AML-193 (cell line): ENCODE measurements around the gene PCDHGB6.
A peak's percentile ranks its signal among the peaks of the same experiment; 100 is the strongest.
"Not testable (repeated sequence)": the region's sequence is repeated elsewhere in the genome, so short reads cannot be mapped to it uniquely, and the experiment has no call there.

Experiments
- DNase-seq, 2 experiments: peaks; one replicate each; lab custom pipeline; 2025; lab: John Stamatoyannopoulos, UW

PCDHGB6 gene

DNA sequence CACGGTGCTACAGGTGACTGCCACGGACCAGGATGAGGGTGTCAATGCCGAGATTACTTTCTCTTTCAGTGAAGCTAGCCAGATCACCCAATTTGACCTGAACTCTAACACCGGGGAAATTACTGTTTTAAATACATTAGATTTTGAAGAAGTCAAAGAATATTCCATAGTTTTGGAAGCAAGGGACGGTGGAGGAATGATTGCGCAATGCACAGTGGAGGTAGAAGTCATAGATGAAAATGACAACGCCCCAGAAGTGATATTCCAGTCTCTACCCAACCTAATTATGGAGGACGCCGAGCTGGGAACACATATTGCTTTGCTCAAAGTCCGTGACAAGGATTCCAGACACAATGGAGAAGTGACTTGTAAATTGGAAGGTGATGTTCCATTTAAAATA is 19.2 kb upstream of the PCDHGB6 start:
- DNase-seq: no peak

DNA sequence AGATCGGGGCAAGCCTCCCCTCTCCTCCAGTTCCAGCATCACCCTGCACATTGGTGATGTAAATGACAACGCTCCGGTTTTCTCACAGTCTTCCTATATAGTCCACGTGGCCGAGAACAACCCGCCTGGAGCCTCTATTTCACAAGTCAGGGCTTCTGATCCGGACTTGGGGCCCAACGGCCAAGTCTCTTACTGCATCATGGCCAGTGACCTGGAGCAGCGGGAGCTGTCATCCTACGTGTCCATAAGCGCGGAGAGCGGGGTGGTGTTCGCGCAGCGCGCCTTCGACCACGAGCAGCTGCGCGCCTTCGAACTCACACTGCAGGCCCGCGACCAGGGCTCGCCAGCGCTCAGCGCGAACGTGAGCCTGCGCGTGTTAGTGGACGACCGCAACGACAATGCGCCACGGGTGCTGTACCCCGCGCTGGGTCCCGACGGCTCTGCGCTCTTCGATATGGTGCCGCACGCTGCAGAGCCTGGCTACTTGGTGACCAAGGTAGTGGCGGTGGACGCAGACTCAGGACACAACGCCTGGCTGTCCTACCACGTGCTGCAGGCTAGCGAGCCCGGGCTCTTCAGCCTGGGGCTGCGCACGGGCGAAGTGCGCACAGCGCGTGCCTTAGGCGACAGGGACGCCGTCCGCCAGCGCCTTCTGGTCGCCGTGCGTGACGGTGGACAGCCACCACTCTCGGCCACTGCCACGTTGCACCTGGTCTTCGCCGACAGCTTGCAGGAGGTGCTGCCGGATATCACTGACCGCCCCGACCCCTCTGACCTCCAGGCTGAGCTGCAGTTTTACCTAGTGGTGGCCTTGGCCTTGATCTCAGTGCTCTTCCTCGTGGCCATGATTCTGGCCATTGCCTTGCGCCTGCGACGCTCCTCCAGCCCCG is 18.4 kb upstream of the PCDHGB6 start:
- DNase-seq: no peak

DNA sequence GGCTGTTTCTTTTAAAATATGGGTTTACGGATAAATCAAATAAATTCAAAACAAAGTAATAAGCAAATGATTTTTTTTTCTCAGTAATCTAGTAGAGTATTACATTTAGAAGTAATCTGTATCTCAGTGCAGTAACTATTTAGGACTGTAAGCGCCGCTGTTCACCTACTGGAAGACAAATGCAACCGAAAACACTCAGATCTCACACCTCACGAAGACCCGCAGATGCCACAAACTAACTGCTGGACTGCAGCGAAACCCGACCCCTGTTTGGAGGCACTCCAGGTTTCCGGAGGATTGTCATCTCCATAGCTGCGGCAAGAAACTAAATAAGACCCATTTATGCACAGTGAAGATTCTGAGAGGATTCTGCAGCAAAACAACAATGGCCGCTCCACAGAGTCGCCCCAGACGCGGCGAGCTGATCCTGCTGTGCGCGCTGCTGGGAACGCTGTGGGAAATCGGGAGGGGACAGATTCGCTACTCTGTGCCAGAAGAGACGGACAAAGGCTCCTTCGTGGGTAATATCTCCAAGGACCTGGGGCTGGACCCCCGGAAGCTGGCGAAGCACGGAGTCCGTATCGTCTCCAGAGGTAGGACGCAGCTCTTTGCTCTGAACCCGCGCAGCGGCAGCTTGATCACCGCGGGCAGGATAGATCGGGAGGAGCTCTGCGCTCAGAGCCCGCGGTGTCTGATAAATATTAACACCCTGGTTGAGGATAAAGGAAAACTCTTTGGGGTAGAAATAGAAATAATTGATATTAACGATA is 15.2 kb upstream of the PCDHGB6 start, which contains the start of gene PCDHGA8:
PCDHGA8 (plus strand) TSS at position 205 of the 770 bp plus-strand sequence; CDS start at position 386, 181 bp downstream.
- peak; percentile 17 to 27 for DNase-seq

DNA sequence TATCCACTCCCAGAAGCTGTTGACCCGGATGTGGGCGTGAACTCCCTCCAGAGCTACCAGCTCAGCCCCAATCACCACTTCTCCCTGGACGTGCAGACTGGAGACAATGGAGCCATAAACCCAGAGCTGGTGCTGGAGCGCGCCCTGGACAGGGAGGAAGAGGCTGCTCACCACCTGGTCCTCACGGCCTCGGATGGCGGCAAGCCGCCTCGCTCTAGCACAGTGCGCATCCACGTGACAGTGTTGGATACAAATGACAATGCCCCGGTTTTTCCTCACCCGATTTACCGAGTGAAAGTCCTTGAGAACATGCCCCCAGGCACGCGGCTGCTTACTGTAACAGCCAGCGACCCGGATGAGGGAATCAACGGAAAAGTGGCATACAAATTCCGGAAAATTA is 14.6 kb upstream of the PCDHGB6 start:
- no peak for DNase-seq

DNA sequence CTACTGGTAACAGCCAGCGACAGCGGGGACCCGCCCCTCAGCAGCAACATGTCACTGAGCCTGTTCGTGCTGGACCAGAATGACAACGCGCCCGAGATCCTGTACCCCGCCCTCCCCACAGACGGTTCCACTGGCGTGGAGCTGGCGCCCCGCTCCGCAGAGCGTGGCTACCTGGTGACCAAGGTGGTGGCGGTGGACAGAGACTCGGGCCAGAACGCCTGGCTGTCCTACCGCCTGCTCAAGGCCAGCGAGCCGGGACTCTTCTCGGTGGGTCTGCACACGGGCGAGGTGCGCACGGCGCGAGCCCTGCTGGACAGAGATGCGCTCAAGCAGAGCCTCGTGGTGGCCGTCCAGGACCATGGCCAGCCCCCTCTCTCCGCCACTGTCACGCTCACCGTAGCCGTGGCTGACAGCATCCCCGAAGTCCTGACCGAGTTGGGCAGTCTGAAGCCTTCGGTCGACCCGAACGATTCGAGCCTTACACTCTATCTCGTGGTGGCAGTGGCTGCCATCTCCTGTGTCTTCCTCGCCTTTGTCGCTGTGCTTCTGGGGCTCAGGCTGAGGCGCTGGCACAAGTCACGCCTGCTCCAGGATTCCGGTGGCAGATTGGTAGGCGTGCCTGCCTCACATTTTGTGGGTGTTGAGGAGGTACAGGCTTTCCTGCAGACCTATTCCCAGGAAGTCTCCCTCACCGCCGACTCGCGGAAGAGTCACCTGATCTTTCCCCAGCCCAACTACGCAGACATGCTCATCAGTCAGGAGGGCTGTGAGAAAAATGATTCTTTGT is 13.2 kb upstream of the PCDHGB6 start:
- DNase-seq: not testable (repeated sequence)

DNA sequence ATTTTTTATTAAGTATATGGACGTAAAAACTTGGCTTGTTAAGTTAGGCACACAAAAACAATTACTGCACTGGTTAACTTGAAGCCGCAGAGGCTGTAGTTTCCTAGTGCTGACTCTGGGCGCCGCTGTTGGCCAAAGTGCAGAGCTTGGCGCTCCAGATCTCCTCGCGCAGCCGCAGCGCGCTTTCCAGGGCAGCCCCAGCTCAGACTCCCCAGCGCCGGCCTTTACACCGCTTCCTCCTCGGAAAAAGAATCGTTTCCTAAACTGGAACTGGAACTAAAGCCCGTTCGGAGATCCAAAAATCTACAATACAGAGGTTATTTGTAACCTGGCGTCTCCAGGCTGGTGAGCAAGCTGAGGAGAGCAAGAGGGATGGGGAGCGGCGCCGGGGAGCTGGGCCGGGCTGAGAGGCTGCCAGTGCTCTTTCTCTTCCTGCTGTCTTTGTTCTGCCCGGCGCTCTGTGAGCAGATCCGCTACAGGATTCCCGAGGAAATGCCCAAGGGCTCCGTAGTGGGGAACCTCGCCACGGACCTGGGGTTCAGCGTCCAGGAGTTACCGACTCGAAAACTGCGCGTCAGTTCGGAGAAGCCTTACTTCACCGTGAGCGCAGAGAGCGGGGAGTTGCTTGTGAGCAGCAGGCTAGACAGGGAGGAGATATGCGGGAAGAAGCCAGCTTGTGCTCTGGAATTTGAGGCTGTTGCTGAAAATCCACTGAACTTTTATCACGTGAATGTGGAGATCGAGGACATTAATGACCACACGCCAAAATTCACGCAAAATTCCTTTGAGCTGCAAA is 9.9 kb upstream of the PCDHGB6 start, which contains the start of gene PCDHGB5:
PCDHGB5 (plus strand) TSS at position 192 of the 796 bp plus-strand sequence; CDS start at position 373, 181 bp downstream.
- not testable (repeated sequence) for DNase-seq

DNA sequence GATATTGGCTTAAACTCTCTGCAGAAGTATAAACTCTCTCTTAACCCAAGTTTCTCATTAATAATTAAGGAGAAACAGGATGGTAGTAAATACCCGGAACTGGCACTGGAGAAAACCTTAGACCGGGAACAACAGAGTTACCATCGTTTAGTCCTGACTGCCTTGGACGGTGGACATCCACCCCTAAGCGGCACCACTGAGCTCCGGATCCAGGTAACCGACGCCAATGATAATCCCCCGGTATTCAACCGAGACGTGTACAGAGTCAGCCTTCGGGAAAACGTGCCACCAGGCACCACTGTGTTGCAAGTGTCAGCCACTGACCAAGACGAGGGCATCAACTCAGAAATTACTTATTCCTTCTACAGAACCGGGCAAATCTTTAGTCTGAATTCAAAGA is 9.2 kb upstream of the PCDHGB6 start:
- no peak for DNase-seq

DNA sequence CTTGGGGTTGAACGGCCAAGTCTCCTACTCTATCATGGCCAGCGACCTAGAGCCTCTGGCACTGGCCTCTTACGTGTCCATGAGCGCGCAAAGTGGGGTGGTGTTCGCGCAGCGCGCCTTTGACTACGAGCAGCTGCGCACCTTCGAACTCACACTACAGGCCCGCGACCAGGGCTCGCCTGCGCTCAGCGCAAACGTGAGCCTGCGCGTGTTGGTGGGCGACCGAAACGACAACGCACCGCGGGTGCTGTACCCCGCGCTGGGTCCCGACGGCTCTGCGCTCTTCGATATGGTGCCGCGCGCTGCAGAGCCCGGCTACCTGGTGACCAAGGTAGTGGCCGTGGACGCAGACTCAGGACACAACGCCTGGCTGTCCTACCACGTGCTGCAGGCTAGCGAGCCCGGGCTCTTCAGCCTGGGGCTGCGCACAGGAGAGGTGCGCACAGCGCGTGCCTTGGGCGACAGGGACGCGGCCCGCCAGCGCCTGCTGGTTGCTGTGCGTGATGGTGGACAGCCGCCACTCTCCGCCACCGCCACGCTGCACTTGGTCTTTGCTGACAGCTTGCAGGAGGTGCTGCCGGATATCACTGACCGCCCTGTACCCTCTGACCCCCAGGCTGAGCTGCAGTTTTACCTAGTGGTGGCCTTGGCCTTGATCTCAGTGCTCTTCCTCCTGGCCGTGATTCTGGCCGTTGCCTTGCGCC is 8.1 kb upstream of the PCDHGB6 start:
- DNase-seq: no peak

DNA sequence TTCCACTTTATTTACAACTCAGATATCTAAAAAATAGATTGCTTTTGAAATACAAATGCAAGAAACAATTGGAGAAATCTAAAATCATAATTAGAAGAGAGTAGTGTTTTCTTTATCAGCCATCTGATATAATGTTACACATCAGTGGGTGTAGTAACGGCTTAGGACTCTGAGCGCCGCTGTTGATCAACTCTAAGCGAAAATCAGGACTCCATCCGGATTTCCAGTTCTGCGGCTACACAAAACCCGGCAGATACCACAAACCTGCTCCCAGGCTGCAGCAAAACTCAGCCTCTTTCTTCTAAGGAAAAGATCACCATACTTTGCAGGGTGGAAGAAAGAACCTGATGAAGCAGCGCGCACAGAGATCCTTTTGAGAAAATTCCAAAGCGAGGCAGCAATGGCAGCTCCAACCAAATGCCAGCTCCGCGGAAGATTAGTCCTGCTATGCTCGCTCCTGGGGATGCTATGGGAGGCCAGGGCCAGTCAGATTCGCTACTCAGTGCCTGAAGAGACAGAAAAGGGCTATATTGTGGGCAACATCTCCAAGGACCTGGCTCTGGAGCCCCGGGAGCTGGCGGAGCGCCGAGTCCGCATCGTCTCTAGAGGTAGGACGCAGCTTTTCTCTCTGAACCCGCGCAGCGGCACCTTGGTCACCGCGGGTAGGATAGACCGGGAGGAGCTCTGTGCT is 5.1 kb upstream of the PCDHGB6 start, which contains the start of gene PCDHGA9:
PCDHGA9 (plus strand) TSS at position 226 of the 691 bp plus-strand sequence; CDS start at position 401, 175 bp downstream.
- DNase-seq: peak; percentile 17 to 19

DNA sequence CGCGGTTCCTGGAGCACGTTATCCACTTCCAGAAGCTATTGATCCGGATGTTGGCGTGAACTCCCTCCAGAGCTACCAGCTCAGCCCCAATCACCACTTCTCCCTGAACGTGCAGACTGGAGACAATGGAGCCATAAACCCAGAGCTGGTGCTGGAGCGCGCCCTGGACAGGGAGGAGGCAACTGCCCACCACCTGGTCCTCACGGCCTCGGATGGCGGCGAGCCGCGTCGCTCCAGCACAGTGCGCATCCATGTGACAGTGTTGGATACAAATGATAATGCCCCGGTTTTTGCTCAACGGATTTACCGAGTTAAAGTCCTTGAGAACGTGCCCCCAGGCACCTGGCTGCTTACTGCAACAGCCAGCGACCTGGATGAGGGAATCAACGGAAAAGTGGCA is 4.4 kb upstream of the PCDHGB6 start:
- DNase-seq: no peak

DNA sequence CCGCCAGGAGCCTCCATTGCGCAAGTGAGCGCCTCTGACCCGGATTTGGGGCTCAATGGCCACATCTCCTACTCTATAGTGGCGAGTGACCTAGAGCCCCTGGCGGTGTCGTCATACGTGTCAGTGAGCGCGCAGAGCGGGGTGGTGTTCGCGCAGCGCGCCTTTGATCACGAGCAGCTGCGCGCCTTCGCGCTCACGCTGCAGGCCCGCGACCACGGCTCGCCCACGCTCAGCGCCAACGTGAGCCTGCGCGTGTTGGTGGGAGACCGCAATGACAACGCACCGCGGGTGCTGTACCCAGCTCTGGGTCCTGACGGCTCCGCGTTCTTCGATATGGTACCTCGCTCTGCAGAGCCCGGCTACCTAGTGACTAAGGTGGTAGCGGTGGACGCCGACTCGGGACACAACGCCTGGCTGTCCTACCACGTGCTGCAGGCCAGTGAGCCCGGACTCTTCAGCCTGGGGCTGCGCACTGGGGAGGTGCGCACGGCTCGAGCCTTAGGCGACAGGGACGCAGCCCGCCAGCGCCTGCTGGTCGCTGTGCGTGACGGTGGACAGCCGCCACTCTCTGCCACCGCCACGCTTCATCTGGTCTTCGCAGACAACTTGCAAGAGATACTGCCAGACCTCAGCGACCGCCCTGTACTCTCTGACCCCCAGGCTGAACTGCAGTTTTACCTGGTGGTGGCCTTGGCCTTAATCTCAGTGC is 1.9 kb downstream of the PCDHGB6 start:
- DNase-seq: no peak

DNA sequence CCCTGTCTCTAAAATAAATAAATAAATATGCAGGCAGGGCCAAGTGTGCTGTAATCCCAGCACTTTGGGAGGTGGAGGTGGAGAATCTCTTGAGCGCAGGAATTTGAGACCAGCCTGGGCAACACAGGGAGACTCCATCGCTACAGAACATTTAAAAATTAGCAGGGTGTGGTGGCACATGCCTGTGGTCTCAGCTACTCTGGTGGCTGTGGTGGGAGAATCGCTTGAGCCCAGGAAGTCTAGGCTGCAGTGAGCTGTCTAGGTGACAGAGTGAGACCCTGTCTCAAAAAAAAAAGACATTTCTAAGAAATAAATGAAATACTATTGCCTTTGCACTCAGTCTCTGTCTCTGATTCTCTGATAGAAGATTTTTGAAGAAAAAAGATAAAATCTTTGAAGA is 3.8 kb downstream of the PCDHGB6 start:
- no peak for DNase-seq

DNA sequence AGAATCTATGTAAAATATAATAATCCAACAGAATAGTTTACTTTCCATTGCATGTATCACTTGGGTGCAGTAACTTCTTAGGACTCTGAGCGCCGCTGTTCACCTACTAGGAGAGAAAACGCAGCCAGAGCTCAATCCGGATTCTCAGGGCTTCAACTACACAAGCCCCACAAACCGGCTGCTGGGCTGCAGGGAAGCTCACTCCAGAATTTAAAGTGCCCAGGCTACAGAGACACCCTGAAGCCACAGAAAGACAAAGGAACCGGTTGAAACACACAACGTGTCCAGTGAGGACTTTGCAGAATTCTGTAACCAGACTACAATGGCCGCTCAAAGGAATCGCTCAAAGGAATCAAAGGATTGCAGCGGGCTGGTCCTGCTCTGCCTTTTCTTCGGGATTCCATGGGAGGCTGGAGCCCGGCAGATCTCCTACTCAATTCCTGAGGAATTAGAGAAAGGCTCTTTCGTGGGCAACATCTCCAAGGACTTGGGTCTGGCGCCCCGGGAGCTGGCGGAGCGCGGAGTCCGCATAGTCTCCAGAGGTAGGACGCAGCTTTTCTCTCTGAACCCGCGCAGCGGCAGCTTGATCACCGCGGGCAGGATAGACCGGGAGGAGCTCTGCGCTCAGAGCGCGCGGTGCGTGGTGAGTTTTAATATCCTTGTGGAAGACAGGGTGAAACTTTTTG is 5.2 kb downstream of the PCDHGB6 start, which contains the start of gene PCDHGA10:
PCDHGA10 (plus strand) TSS at position 134 of the 686 bp plus-strand sequence; CDS start at position 323, 189 bp downstream.
- peak; percentile 37 to 69 for DNase-seq

DNA sequence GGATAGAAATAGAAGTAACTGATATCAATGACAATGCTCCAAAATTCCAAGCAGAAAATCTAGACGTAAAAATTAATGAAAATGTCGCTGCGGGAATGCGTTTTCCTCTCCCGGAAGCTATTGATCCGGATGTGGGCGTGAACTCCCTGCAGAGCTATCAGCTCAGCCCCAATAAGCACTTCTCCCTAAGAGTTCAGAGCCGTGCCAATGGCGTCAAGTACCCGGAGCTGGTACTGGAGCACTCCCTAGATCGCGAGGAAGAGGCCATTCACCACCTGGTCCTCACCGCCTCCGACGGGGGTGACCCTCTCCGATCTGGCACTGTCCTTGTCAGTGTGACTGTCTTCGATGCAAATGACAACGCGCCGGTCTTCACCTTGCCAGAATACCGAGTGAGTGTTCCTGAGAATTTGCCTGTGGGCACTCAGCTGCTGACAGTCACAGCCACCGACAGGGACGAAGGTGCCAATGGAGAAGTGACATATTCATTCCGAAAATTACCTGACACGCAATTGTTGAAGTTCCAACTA is 5.8 kb downstream of the PCDHGB6 start:
- DNase-seq: no peak

DNA sequence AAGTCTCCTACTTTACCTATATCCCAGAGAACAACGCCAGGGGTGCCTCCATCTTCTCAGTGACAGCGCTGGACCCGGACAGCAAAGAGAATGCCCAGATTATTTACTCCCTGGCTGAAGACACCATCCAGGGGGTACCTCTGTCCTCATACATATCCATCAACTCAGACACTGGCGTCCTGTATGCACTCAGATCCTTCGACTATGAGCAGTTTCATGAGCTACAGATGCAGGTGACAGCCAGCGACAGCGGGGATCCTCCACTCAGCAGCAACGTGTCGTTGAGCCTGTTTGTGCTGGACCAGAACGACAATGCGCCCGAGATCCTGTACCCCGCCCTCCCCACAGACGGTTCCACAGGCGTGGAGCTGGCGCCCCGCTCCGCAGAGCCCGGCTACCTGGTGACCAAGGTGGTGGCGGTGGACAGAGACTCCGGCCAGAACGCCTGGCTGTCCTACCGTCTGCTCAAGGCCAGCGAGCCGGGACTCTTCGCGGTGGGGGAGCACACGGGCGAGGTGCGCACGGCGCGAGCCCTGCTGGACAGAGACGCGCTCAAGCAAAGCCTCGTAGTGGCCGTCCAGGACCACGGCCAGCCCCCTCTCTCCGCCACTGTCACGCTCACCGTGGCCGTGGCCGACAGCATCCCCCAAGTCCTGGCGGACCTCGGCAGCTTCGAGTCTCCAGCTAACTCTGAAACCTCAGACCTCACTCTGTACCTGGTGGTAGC is 6.9 kb downstream of the PCDHGB6 start:
- DNase-seq: not testable (repeated sequence)

DNA sequence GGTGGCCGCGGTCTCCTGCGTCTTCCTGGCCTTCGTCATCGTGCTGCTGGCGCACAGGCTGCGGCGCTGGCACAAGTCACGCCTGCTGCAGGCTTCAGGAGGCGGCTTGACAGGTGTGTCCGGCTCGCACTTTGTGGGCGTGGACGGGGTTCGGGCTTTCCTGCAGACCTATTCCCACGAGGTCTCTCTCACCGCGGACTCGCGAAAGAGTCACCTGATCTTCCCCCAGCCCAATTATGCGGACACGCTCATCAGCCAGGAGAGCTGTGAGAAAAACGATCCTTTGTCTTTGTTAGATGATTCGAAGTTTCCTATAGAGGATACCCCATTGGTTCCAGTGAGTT is 7.4 kb downstream of the PCDHGB6 start:
- not testable (repeated sequence) for DNase-seq

DNA sequence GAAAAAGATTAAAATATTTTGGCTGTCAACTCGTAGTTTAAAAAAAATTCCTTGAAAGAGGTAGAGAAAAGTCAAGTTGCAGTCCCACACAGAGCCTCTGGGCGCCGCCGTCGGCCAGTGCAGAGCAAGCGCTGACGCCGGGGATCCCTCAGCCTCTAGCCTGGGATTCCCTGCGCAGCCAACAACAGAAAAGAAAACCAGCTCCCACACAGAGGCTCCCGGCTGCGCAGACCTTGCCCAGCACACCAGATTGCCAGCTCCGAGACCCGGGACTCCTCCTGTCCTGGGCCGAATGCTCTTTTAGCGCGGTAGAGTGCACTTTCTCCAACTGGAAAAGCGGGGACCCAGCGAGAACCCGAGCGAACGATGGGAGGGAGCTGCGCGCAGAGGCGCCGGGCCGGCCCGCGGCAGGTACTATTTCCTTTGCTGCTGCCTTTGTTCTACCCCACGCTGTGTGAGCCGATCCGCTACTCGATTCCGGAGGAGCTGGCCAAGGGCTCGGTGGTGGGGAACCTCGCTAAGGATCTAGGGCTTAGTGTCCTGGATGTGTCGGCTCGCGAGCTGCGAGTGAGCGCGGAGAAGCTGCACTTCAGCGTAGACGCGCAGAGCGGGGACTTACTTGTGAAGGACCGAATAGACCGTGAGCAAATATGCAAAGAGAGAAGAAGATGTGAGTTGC is 9.8 kb downstream of the PCDHGB6 start, which contains the start of gene PCDHGB7:
PCDHGB7 (plus strand) TSS at position 184 of the 679 bp plus-strand sequence; CDS start at position 367, 183 bp downstream.
- not testable (repeated sequence) for DNase-seq
